GM21528 (cell line): Measurements from ENCODE around the gene MTHFS.
"Not testable (repeated sequence)": the region's sequence is repeated elsewhere in the genome, so short reads cannot be mapped to it uniquely, and the experiment has no call there.

Source experiments
- ATAC-seq: cut with Tn5 transposase; IDR thresholded peaks from one replicate; pipeline ENCODE4 v1.9.1; 2021; ENCODE audit warnings: mild to moderate bottlenecking, moderate library complexity; ENCODE audit not compliant: unreplicated experiment, low FRiP score

Gene MTHFS

DNA sequence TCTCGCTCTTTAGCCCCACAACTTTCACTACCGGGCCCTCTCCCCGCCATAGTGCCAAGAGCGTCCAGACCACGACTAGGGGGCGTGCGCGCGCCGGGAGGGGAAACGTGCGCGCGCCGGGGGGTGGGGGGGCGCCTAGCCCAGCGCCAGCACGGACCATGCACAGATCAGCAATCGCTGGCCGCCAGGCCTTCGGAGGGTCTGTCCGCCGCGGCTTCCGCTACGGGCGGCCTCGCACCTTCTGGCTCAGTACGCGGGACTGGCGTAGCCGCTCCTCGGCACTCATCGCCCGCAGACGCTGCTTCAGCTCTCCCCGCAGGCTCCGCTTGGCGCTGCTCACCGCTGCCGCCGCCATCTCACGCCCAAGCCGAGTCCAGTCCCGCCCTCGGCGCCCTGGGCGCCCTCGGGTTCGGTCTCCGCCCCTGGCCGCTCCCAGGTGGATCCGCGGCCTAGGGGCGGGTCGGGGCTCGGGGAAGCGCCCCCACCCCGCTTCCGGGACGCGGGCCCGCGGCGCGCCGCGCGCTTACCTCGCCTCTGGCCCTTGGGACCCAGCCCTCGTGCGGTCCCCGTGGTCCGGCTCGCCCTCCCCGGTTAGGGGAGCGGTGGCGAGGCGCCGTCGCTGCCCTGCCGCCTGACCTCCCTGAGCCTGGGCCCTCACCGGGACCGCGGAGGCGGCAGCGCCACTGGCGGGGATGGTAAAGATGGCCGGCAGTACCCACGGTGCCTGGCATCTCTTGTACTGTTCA lies at the start of gene MTHFS:
MTHFS (minus strand) TSS at position 381 of the 746 bp plus-strand sequence; CDS start at position 355, 26 bp downstream.
- ATAC-seq, result peak; percentile 77

DNA sequence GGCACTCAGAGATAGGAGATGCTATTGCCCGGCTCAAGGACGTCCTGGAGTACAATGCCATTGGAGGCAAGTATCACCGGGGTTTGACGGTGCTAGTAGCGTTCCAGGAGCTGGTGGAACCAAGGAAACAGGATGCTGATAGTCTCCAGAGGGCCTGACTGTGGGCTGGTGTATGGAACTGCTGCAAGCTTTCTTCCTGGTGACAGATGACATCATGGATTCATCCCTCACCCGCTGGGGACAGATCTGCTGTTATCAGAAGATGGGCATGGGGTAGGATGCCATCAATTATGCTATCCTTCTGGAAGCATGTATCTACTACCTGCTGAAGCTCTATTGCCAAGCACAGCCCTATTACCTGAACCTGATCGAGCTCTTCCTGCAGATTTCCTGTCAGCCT lies 47.8 kb upstream of the MTHFS start:
- ATAC-seq, result no peak

DNA sequence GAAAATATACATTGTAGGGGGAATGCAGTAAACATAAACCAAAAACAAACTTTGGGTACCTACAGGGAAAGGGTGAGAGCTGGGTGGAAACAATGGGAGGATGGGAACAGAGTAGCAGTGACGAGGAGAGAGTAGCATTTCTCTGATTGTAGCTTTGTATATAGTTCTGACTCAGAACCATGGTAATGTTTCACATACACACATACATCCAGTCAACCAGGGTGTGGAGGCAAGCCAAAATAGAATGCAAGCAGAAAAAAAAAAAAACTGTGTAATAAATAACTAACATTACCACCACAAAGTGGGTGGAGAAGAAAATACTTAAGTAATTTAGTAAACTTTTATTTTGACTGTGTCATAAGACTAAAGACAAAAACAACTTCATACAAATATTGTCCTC lies 47.0 kb upstream of the MTHFS start:
- ATAC-seq, result peak; percentile 76

DNA sequence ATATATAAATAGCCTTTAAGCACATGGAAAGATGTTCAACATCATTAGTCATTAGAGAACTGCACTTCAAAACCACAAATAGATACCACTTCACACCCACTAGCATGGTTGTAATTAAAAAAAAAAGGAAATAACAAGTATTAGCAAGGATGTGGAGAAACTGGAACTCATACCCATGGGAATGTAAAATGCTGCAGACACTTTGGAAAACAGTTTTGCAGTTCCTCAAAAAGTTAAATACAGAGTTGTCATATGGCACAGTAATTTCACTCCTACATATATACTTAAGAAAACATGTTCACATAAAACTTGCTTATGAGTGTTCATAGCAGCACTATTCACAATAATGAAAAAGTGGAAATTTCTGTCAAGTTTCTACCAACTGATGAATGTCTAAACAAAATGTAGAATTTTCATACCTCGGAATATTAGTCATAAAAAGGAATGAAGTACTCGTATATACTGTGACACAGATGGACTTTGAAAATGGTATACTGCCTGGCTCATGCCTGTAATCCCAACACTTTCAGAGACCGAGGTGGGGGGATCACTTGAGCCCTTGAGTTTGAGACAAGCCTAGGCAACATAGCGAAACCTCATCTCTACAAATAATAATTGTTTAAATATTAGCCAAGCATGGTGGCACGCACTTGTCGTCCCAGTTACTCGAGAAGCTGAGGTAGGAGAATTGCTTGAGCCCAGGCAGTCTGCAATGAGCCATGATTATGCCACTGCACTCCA lies 46.1 kb upstream of the MTHFS start:
- ATAC-seq, result no peak

DNA sequence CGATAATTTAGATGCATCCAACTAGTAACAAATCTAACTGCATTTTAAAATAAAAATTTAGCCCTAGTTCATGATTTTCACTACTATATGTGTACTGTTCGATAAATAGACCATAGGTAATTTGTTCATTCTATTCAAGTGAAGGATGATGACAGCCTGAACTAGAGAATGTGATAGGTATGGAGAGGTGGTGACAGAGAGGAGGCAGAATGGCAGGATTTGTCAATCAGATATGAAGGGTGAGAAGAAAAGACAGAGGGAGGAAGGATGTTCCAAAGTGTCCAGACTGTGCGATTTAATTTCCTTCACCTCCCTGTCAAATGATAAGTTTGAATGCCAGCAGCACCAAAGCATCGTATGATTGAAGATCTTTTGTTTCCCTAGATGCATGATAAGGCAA lies 42.6 kb upstream of the MTHFS start:
- no peak for ATAC-seq

DNA sequence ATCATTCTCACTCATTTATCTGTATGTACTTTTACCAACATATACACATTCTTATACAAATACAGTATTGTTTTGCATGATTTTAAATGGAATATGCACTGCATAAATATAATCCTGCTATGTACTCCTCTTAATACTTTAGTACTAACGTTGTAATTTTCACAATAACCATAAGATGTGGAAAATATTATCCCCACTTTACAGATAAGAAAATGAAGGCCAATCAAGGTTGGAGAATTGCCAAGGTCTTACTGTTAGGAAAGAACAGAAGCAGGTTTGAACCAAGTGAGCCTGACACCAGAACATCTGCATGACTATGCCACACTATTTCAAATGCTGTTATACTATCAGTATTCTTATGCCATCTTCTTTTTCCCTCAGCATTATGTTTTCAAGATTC lies 41.3 kb upstream of the MTHFS start:
- ATAC-seq, result no peak

DNA sequence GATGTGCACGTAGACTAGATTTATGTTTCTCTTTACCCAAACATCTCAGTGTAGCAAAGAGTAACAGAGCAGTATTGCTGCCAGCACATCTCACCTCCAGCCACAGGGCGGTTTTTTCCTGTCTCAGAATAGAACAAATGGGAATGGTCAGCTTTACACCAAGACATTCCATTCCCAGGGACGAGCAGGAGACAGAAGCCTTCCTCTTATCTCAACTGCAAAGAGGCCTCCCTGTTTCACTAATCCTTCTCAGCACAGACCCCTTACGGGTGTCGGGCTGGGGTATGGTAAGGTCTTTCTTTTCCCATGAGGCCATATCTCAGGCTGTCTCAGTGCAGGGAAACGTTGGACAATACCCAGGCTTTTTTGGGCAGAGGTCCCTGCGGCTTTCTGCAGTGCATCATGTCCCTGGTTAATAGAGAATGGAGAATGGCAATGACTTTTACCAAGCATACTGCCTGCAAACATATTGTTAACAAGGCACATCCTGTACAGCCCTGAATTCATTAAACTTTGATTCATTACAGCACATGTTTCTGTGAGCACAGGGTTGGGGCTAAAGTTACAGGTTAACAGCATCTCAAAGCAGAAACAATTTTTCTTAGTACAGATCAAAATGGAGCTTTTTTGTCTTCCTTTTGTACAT lies 38.9 kb upstream of the MTHFS start:
- not testable (repeated sequence) for ATAC-seq

DNA sequence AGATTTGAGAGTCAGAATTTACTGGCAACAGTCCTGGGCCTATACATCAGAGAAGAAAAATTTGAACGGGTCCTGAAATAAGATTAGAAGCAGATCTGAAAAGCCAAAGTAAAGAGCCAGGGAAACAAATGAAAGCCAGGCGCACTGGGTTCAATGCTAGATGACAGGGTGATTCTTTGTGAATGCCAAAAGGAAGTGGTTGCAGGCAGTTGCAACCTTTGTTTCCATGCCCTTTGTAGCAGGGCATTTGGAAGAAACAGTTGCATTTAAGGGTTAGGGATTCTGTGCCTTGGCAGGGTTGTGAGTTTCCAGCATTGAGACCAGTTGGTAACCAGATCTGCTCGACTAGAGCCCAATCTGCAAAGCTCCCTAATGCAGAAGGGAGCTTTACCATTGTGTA lies 36.4 kb upstream of the MTHFS start:
- no peak for ATAC-seq

DNA sequence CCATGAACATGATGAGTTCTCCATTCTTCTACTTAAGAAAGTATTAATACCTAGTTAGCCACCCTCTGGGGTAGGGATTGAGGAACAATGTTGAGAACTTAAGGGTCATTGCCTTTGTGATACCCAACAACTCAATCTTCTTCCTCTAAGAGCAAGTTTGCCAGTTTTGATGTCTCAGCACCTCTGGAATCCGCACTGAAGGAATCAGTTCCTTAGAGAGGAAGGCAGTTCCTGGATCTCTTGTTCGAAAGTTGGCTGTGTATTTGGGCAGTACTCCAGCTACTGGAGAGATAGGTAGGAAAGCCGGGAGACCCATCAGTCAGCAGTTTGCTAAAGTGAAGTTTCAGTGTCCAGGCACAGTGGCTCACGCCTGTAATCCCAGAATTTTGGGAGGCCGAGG lies 35.6 kb upstream of the MTHFS start:
- no peak for ATAC-seq

DNA sequence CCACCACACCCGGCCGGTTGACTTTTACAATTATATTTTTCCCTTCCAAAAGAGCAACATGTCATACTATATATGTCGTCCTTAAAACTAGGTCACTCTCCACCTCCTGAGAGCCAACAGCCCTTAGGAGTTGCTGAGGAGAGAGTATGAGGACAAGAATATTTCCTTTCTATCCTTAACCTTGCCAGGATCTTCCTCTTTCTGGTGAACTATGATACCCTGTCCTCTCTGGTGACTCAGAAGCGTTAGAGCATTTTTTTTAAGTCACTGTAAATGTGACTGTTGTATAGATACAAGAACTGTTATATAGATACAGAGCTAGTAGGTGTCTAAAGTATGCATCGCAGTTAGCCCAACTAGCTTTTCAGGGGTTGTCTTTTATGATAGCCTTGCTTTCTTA lies 33.7 kb upstream of the MTHFS start:
- no peak for ATAC-seq

DNA sequence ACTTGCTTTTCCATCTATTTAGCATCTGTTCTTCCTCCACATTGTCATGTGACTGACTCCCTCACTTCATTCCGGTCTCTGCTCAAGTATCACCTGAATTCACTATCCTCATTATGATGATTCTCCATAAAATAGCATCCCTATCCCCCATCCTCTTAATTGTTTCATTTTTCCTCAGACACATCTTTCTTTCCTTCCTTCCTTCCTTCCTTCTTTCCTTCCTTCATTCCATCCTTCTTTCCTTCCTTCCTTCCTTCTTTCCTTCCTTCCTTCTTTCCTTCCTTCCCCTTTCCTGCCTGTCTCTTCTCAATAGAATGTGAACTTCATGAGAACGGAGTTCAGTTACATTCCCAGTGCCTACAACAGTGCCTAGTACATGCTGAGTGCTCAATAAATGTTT lies 32.6 kb upstream of the MTHFS start:
- no peak for ATAC-seq

DNA sequence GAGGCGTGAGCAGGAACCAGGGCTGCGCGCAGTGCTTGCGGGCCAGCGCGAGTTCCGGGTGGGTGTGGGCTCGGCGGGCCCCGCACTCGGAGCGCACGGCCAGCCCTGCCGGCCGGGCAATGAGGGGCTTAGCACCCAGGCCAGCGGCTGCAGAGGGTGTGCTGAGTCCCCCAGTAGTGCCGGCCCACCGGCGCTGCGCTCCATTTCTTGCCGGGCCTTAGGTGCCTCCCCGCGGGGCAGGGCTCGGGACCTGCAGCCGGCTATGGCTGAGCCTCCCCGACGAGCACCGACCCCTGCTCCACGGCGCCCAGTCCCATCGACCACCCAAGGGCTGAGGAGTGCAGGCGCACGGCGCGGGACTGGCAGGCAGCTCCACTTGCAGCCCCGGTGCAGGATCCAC lies 29.3 kb upstream of the MTHFS start:
- not testable (repeated sequence) for ATAC-seq

DNA sequence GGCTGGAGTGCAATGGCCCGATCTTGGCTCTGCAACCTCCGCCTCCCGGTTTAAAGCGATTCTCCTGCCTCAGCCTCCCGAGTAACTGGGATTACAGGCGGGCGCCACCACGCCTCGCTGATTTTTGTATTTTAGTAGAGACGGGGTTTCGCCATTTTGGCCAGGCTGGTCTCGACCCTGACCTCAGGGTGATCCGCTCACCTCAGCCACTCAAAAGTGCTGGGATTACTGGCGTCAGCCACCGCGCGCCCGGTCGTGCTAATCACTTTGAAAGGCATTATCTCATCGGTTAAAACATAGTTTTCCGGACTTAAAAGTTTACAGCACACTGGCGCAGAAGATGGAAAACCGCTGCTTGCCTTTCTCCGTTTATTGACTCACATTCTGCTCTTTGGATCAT lies 27.6 kb upstream of the MTHFS start:
- ATAC-seq, result no peak

DNA sequence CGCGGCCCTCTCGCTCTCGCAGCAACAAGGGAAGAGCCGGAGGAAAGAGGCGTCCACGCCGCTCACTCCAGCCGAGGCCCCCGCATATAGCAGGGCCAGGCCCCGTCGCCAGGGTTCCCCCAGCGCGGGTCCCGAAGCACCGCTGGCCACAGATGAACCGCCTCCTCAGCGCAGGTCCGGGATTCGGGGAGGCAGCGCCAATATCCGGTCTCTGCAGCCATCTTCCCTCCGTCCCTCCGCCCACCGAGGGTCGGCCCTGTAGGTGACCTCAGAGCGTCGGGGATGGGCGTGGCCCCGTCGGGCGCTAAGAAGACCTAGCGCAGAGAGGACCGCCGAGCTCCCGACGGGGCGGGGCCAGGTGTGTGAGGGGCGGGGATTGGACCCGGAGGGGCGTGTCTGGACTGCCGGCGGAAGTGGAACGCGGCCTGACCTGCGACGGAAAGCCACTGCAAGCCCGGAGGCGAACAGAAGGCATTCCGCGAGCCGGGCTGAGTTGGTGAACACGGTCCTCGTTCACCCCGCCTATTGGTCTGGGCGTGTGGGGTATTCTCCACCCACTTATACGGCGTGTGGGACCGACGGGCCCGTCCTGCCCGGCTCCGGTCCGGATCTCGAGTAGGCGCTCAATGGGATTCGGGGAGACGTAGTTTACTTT lies 26.8 kb upstream of the MTHFS start:
- ATAC-seq, result peak; percentile 98

DNA sequence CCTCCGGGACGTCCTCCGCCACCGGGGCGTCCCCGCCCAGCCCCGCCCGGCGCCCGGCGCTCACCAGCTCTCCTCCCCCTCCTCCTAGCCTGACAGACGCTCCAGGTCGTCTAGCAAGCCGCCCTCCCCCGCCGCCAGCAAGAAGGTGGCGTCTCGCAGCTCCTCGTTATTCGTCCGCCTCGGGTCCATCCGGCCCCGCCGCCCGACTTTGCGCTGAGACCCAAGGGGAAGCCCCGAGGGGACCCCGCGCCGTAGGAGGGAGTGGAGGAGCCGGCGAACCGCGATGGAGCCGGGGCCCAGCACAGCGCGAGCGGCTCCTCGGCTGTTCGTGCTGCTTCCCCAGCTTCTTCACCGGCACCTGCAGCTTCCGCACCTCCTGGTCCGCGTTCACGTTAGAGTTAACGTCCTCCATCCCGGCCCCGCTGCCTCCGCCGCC lies 26.3 kb upstream of the MTHFS start:
- ATAC-seq, result peak; percentile 51

DNA sequence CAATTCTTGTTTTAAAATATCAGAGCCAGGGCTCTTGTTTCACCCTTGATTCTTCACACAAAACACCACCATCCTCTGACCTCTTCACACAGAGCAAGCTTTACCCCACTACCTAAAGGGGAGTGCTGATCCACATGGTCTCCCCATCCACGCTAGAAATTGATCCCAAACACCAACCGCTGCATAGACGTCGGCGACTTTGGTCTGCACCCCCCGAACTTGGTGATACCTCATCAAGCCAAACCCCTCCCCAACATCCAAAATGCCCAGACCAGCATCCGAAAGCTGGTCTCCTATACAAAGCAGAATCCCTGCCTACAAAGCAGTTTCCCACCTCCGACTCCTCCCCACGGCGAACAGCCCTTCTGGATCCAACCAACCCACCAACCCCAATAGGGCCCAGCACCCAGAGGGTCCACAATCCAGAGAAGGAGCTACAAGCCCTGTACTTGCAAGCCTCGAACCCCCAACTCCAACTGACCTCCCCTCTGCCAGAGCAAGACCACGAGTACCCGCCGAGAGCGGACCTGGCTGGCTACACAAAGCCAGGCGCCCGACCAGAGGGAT lies 25.8 kb upstream of the MTHFS start:
- ATAC-seq, result no peak

DNA sequence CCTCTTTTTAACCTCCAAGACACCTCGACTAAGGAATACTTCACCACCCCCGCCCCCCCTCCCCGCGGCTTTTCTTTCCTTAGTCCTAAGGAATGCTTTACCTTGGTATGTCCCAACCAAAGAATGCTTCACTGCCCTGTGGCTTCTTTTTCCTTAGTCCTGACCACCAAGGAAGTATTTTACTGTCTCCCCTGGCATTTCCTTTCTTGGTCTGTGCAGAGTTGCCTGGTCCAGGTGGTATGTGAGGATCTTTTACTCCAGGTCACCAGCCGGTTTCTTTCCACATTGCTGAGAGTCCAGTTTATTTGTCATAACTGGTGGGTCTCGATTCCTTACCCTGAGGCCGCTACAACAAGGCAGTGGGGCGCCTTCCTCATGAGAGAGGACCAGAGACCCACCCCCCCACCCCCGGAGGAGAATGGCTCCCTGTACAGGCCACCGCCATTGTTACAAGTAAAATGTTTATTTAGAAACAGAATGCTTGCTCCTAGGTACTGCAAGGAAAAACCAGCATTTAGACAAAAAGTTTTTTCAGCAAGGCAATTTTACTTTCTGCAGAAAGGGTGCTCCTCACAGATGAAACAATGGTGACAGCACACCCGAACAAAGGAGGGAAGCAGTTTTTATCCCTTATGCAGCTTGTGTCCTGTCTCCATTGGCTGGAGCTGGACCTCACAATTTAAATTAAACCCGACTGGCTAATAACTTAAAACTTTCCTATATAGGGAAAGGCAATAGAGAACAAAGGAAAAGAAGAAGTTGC lies 23.1 kb upstream of the MTHFS start:
- no peak for ATAC-seq

DNA sequence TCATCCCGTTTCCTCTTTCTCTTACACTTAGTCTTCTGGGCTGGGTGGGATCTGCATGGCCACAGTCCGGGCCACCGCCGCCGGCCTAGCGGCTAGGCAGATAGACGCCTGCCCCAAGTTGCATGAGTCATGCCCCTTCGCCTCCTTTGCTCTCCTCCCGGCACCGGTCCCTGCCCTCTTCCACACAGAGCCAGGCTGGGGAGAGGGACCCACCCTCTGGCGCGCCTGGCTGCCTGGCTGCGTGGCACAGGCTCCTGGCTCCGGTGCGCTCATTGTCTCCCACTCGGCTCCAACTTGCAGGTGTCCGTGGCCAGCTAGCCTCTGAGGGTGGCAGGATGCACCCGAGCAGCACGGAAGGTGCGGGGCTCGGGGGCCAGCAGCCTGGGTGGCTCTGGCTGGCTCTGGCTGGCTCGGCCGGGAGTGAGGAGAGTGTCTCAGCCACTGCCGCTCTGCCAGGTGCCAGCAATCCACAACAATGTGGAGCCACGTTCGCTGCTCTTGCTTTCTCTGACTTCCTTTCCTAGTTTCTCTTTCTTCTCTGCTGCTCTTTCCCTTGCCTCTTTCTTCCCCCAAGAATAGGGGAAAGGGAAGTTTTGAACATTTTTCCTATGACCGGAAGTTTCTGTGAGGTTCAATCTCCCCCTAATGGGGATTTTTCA lies 22.4 kb upstream of the MTHFS start:
- no peak for ATAC-seq

DNA sequence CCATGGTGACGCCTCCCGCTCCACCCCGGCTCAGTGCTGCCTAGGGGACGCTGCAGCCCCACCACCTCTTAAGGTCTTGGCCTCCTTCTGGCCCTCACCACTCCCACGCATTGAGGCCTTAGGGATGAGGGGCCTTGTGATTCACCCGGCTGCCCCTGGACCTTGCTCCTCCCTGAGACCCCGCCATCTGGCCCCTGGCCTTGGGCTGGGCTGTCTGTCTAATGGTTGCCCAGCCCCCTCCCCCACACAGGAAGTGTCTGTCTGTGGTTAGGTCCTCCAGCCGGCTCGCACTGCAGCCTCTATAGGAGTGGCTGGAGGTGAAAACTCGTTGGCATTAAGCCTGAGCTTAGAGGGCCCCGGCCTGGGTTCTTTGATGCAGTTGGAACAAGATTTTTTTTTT lies 21.5 kb upstream of the MTHFS start:
- ATAC-seq, result no peak
